HG03095 (cell line): Measurements from ENCODE around the gene PCSK7.
"Not testable (repeated sequence)": the region's sequence is repeated elsewhere in the genome, so short reads cannot be mapped to it uniquely, and the experiment has no call there.

Source experiments
- ATAC-seq: cut with Tn5 transposase; IDR thresholded peaks from one replicate; pipeline ENCODE4 v1.9.1; 2021; ENCODE audit warnings: moderate library complexity; ENCODE audit not compliant: unreplicated experiment

The PCSK7 gene

GRCh38 chr11:117183724-117184349 is 48.0 kb downstream of the PCSK7 start:
- no peak for ATAC-seq

- not testable (repeated sequence) for ATAC-seq
Measured at GRCh38 chr11:117183178-117183577, 48.7 kb downstream of the PCSK7 start.

GRCh38 chr11:117182551-117182935 is 49.3 kb downstream of the PCSK7 start:
- no peak for ATAC-seq

GRCh38 chr11:117181586-117182550 is 50.0 kb downstream of the PCSK7 start:
- no peak for ATAC-seq

- no peak for ATAC-seq
Measured at GRCh38 chr11:117180661-117181585, 51.0 kb downstream of the PCSK7 start.

GRCh38 chr11:117180020-117180419 is 51.9 kb downstream of the PCSK7 start:
- ATAC-seq = no peak

- peak; percentile 25 for ATAC-seq
Measured at GRCh38 chr11:117179048-117179999, 52.5 kb downstream of the PCSK7 start.

GRCh38 chr11:117178210-117179034 is 53.5 kb downstream of the PCSK7 start, which contains the start of gene SIDT2:
Gene SIDT2, plus strand, starts transcription at chr11:117178743. Its CDS starts 521 bp downstream, at chr11:117179264.
- peak; percentile 85 for ATAC-seq

GRCh38 chr11:117177534-117178209 is 54.2 kb downstream of the PCSK7 start:
- no peak for ATAC-seq

- ATAC-seq = no peak
Measured at GRCh38 chr11:117176186-117176585, 55.7 kb downstream of the PCSK7 start.

- no peak for ATAC-seq
Measured at GRCh38 chr11:117175781-117176180, 56.1 kb downstream of the PCSK7 start.

- no peak for ATAC-seq
Measured at GRCh38 chr11:117175104-117175503, 56.8 kb downstream of the PCSK7 start.

GRCh38 chr11:117172724-117173421 is 59.0 kb downstream of the PCSK7 start:
- no peak for ATAC-seq

- ATAC-seq = no peak
Measured at GRCh38 chr11:117171404-117172061, 60.3 kb downstream of the PCSK7 start.

- no peak for ATAC-seq
Measured at GRCh38 chr11:117171007-117171403, 60.9 kb downstream of the PCSK7 start.

GRCh38 chr11:117170210-117170609 is 61.7 kb downstream of the PCSK7 start:
- ATAC-seq = no peak

- no peak for ATAC-seq
Measured at GRCh38 chr11:117169736-117170135, 62.1 kb downstream of the PCSK7 start.
